GM18951 (cell line): ENCODE measurements around the gene SLFNL1.

Source experiments
- POLR2A ChIP-seq: IDR thresholded peaks from 4 replicates; pipeline ENCODE4 v1.6.1; 2011; ENCODE audit warnings: mild to moderate bottlenecking; ENCODE audit not compliant: insufficient read length, insufficient read depth; ENCODE audit errors: extremely low read depth
- in situ Hi-C: fragments of 300-500 bp; cut with MboI; formaldehyde crosslinking; loops from one replicate; pipeline ENCODE4 v1.12.0; 2022; ENCODE audit warnings: low sequenced_read_pairs, mixed read lengths, inconsistent platforms; ENCODE audit not compliant: unreplicated experiment

SLFNL1 gene

DNA sequence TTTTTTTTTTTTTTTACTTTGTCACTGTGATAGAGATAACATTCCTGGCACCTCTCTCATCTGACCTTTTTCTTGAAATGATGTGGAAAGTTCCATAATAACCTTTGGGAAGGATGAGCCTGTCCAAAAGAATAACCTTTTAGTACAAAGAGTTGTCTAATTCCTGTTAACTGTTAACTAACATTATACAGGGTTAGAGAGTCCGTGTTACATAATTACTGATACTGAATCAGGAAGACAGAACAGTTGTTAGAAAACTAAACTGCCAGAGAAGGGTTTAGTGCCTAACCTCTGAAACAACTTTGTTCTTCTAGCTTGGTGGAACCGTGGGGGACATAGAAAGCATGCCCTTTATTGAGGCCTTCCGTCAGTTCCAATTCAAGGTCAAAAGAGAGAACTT is 33.2 kb downstream of the SLFNL1 start:
- in situ Hi-C loops: no loop called here
- no peak for TF ChIP-seq POLR2A

DNA sequence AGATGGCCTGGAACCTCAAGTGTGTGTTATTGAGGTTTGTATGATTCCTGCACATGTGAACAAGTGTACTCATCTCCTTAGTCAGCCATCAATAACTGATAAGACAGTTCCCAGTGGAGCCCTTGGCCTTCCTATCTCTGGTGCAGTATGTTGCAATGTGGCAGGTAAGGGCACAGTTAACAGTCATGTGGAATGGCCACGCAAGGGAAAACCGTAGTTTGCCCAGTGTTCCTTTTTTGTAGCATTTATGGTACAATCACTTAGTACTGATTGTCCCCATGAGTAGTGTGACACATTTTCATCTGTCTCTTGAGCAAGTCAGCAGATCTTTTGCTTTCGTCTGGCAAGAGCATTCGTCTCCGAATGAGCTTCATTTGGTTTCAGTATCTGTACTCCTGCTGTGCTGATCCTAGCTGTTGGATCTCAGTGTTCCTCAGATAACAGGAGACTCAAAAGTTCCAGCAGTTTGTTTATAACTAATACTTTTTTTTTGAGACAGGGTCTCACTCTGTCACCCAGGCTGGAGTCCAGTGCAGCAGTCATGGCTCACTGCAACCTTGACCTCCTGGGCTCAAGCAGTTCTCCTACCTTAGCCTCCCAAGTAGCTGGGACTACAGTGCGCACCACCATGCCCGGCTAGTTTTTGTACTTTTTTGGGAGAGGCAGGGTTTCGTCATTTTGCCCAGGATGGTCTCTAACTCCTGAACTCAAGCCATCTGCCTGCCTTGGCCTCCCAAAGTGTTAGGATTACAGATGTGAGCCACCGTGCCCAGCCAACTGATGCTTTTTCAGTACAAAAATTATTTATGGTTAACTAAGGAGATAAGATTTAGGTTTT is 33.9 kb downstream of the SLFNL1 start:
- TF ChIP-seq POLR2A: no peak
- in situ Hi-C loops: no loop called here

DNA sequence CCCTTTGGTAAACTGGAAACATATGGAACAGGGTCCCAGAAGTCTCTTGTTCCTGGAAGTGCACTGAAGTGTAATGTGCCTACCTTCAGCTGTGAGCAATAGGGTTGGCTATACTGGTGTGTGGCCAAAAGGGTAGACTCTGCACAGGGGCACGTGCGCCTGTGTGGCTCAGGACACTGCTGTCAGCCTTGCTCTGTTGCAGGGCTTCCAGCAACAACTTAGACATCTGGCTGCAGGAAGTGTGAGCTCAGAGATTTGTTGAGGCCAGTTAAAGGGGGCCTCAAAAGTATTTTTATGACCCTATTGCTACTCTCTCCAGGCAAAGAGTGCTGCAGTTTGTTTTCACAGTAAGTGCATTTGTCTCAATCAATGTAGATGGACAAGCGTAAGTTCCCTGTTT is 34.6 kb downstream of the SLFNL1 start:
- TF ChIP-seq POLR2A: no peak
- in situ Hi-C loops: no loop called here

GRCh38 chr1:40986328-40986783 is 35.2 kb downstream of the SLFNL1 start:
- TF ChIP-seq POLR2A: no peak
- in situ Hi-C loops: no loop called here

DNA sequence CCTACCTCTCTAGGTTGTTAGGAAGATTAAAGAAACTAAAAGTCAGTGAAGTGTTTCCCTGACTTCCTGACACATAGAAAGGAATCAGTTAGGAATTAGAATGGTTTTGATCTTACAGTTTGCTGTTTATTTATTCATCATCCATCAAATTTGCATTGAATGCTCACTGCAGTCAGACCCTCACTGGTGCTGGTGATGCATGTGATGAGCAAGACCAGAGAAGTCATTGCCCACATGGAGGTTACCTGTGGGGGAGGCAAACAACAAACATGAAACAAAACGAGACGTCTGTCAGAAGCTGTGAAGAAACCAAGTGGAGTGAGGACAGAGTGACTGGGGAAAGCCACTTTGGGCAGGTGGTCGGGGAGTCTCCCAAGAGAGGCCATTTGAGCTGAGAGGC is 35.6 kb downstream of the SLFNL1 start:
- in situ Hi-C loops: no loop called here

DNA sequence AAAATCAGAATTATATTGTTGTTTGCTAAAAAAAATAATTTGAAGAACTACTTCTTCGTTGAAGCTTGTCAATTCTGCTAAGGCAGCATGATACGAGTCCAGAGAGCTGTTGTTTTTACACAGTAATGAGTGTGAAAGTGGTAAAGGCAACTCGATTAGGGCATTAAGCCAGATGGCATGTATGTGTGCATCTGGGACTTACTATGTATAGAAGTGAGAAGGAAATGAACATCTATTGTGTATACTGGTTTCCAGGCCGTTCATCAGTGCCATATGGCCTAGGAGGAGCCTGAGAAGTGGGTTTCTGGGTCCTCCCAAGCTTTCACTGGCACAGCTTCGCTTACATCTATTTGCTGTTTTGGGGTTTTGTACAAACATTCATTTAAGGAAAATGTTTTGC is 36.4 kb downstream of the SLFNL1 start:
- no peak for TF ChIP-seq POLR2A
- in situ Hi-C loops: no loop called here

More for the DNA sequence above, 35.6 kb downstream of the SLFNL1 start:
- no peak for TF ChIP-seq POLR2A

DNA sequence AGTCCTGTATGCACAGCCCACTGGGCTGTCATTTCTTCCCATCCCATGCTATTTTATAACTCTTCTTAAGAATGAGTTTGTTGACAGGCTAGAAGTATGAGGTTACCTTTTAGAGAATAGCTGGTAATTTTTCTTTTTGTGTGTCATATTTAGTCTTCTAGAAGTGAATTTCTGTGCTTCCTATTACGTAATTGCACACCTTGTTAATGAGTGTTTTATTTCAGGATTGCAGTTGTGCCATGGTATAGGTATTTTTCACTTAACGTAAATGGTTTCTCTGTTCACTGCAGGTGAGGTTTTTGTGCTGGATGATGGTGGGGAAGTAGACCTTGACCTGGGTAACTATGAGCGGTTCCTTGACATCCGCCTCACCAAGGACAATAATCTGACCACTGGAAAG is 37.0 kb downstream of the SLFNL1 start:
- TF ChIP-seq POLR2A: no peak
- in situ Hi-C loops: no loop called here

DNA sequence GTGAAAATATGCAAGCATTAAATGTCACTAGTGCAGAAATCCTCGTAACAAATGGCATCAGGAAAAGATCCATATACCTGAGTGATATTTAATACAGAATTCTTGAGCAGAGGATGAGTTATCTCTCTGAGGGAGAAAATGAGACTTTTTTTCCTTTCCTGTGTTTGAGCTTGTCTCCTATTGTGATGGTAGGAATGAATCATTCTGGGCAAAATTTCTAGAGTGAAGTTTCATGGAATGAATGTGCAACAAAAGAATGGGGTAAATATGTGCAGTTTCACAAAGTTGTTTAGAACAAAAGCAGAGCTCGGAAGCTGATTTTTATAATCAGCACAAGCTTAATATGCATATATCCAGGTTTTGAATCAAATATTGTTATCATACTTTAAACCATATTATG is 37.5 kb downstream of the SLFNL1 start:
- in situ Hi-C loops: no loop called here
- no peak for TF ChIP-seq POLR2A

- TF ChIP-seq POLR2A: no peak
These were observed 38.2 kb downstream of the SLFNL1 start for GRCh38 chr1:40983286-40983685.

DNA sequence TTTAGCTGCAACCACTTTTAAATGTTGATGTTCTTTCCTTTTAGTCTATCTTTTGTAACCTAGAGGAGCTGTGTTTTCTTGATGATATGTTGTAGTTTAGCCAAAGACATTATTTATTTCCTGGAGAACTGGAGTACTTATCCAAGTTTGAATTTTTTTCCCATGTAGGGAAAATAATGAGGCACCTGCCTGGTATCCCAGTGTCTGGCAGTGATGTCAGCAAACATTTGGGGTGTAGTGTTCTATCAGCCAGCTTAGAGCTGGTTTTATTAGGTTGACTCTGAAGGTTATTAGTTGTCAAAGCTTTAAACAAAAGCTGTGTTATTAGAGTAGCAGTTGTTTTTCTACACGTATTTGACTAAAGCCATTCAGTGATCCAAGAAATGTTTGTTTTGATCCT is 38.8 kb downstream of the SLFNL1 start:
- TF ChIP-seq POLR2A: no peak
- in situ Hi-C loops: no loop called here

More at GRCh38 chr1:40983286-40983685, 38.2 kb downstream of the SLFNL1 start:
- in situ Hi-C loops: no loop called here

DNA sequence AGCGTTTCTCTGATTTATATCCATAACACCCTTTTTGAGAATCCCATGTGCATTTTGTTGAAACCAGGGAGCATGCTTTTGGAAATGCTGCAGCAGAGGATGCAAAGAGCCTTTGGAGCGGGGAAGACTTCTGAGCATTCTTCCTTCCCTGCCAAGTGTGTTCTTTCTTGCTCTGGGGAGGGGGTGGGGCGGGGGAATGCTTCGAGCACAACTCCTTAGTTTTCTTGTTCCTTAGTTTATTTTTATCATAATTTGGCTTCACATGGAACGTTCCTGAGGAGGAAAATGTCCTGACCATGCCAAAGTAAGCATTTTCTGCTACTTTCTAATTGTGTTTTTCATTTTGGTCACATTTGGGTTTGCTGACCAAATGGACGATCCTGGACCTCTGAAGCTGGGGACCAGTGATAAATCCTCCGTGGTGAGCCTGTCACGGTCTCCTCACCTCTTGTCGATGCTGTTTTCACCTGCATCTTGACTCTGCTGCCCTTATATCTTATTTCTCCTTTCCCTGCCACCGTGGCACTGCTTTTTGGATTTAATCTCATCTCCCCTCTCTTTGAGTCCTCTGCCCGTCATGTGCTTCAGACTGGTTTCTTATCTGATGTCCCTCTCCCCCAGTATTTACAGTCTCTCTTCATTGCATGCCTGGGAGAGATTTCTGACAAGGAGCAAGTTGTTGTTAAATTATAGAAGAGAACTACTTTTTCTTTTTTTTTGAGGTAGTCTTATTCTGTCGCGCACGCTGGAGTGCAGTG is 39.7 kb downstream of the SLFNL1 start:
- no peak for TF ChIP-seq POLR2A
- in situ Hi-C loops: no loop called here

GRCh38 chr1:40980453-40981121 is 40.9 kb downstream of the SLFNL1 start:
- no peak for TF ChIP-seq POLR2A
- in situ Hi-C loops: no loop called here

DNA sequence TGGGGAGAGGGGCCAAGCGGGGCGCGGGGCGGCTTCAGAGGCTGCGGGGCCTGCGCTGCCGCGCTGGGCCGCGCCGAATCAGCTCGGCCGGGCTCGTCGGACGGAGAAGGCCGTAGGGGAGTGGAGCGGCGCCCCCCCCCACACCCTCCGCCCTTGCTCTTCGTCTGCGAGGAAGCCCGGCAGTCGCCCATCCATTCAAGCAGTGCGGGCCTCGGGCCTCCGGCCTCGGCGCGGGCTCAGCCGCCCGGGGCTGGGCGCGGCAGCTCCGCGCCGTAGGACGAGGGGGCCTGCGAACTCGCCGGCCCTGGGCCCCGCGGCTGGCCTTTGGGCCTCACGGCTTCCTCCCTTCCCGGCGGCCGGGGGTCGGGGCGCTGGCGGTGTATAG is 41.5 kb downstream of the SLFNL1 start:
- no peak for TF ChIP-seq POLR2A

More for the DNA sequence above, 41.5 kb downstream of the SLFNL1 start:
- in situ Hi-C loops: no loop called here
